SK-N-SH (cell line): ENCODE data around the gene CHSY1. TPM values are rescaled to one million over a fixed set of nuclear protein-coding genes. Genes with fewer than 3 reads are reported as not detected.

ENCODE experiments used
- CTCF ChIA-PET: fragments of 300-600, 350-600 bp; formaldehyde crosslinking; extraction: SDS; loops from one replicate; lab custom pipeline; 2021; lab: Yijun Ruan, JAX
- POLR2A ChIA-PET: fragments of 350-600 bp; sonication (Branson Sonifier 250); formaldehyde crosslinking; extraction: SDS; loops from one replicate; lab custom pipeline; 2020; ENCODE audit warnings: antibody characterized with exemption, inconsistent platforms; lab: Yijun Ruan, JAX
- DNase-seq: peaks from one replicate; pipeline ENCODE4 v3.0.0; 2012
- H2AFZ ChIP-seq: fragments of 200-600 bp; sonication (generic); 2 replicates; pipeline ENCODE4 v1.8.1; 2016; ENCODE audit warnings: antibody characterized with exemption, mild to moderate bottlenecking, low read depth
- H3F3A ChIP-seq: fragments of 200-600 bp; sonication (generic); replicated peaks from 2 replicates; pipeline ENCODE3; 2016; ENCODE audit warnings: antibody characterized with exemption, mild to moderate bottlenecking; ENCODE audit not compliant: insufficient read depth
- H3K27ac ChIP-seq, 2 experiments: fragments of 200-500 bp in 1 of 2; fragments of 200-600 bp in 1 of 2; sonication (Bioruptor generic) in 1 of 2; sonication (generic), shearing (Covaris generic) in 1 of 2; 2 replicates each; pipeline versions ENCODE4 v1.5.1 to v1.6.1; 2014 to 2016; ENCODE audit warnings: low read depth in 2 of 2, inconsistent platforms in 1 of 2, low read length in 1 of 2, mild to moderate bottlenecking in 1 of 2, mixed read lengths in 1 of 2
- H3K27me3 ChIP-seq: fragments of 200-600 bp; sonication (generic), shearing (Covaris generic); 2 replicates; pipeline ENCODE4 v1.6.1; 2016; ENCODE audit warnings: mixed run types; ENCODE audit not compliant: insufficient read depth
- H3K36me3 ChIP-seq, 2 experiments: fragments of 200-500 bp in 1 of 2; fragments of 200-600 bp in 1 of 2; sonication (Bioruptor generic) in 1 of 2; sonication (generic) in 1 of 2; replicated peaks in 1 of 2; 2 replicates each; pipeline versions ENCODE3 to v1.5.1; 2014 to 2016; ENCODE audit warnings: low read length in 1 of 2, mild to moderate bottlenecking in 1 of 2; ENCODE audit not compliant: insufficient read depth in 2 of 2, control insufficient read depth in 1 of 2
- H3K4me1 ChIP-seq, 2 experiments: fragments of 200-500 bp in 1 of 2; fragments of 200-600 bp in 1 of 2; sonication (Bioruptor generic) in 1 of 2; sonication (generic), shearing (Covaris generic) in 1 of 2; 2 replicates each; pipeline versions ENCODE4 v1.5.1 to v1.6.1; 2014 to 2016; ENCODE audit warnings: low read depth in 1 of 2, low read length in 1 of 2, mixed run types in 1 of 2; ENCODE audit not compliant: insufficient read depth in 2 of 2, control insufficient read depth in 1 of 2
- H3K4me2 ChIP-seq: fragments of 200-600 bp; sonication (generic), shearing (Covaris generic); 2 replicates; pipeline ENCODE4 v1.6.1; 2017; ENCODE audit warnings: mixed run types
- H3K4me3 ChIP-seq, 2 experiments: fragments of 200-500 bp in 1 of 2; fragments of 200-600 bp in 1 of 2; sonication (Bioruptor generic) in 1 of 2; sonication (generic), shearing (Covaris generic) in 1 of 2; 2 replicates each; pipeline versions ENCODE4 v1.5.1 to v1.8.1; 2014 to 2016; ENCODE audit warnings: low read depth in 2 of 2, inconsistent platforms in 1 of 2, low read length in 1 of 2, mild to moderate bottlenecking in 1 of 2, mixed read lengths in 1 of 2, moderate library complexity in 1 of 2
- H3K79me2 ChIP-seq: fragments of 200-600 bp; sonication (generic); 2 replicates; pipeline ENCODE4 v1.8.1; 2017; ENCODE audit warnings: mild to moderate bottlenecking; ENCODE audit not compliant: insufficient read depth
- H3K9ac ChIP-seq: fragments of 200-600 bp; sonication (generic); 2 replicates; pipeline ENCODE4 v1.6.1; 2017; ENCODE audit warnings: mixed run types
- H3K9me2 ChIP-seq: fragments of 200-600 bp; sonication (generic); 2 replicates; pipeline ENCODE4 v1.6.1; 2017; ENCODE audit warnings: mixed run types
- H3K9me3 ChIP-seq: fragments of 200-600 bp; sonication (generic); 2 replicates; pipeline ENCODE4 v1.6.1; 2017; ENCODE audit warnings: mixed run types, mild to moderate bottlenecking, moderate library complexity
- H4K20me1 ChIP-seq: fragments of 200-600 bp; sonication (generic); 2 replicates; pipeline ENCODE4 v1.6.1; 2017; ENCODE audit warnings: mild to moderate bottlenecking, mixed run types; ENCODE audit not compliant: insufficient read depth
- CHD2 ChIP-seq: fragments of 150-350 bp; IDR thresholded peaks from 2 replicates; pipeline ENCODE4 v1.6.1; 2018; ENCODE audit warnings: low read length; ENCODE audit not compliant: partially characterized antibody
- EZH2phosphoT487 ChIP-seq: fragments of 200-600 bp; sonication (generic); IDR thresholded peaks from 2 replicates; pipeline ENCODE4 v1.6.1; 2017; ENCODE audit warnings: low read depth, mixed run types, mild to moderate bottlenecking, antibody characterized with exemption, moderate library complexity, borderline replicate concordance
- FOSL2 ChIP-seq: IDR thresholded peaks from 2 replicates; pipeline ENCODE4 v1.4.0; 2012; ENCODE audit warnings: low read depth, mild to moderate bottlenecking, moderate library complexity, borderline replicate concordance
- FOXM1 ChIP-seq: IDR thresholded peaks from 2 replicates; pipeline ENCODE4 v1.4.0; 2012; ENCODE audit warnings: low read depth, mild to moderate bottlenecking
- IRF3 ChIP-seq: fragments of 150-350 bp; IDR thresholded peaks from 2 replicates; pipeline ENCODE4 v1.6.1; 2016; ENCODE audit warnings: mild to moderate bottlenecking, low read depth, low read length
- NRF1 ChIP-seq: IDR thresholded peaks from 2 replicates; pipeline ENCODE4 v1.6.1; 2012; ENCODE audit warnings: low read depth, mild to moderate bottlenecking, low read length
- RCOR1 ChIP-seq: fragments of 150-350 bp; IDR thresholded peaks from 2 replicates; pipeline ENCODE4 v1.6.1; 2017; ENCODE audit warnings: antibody characterized with exemption, low read length
- RXRA ChIP-seq: IDR thresholded peaks from 2 replicates; pipeline ENCODE4 v1.4.0; 2012; ENCODE audit warnings: low read depth, mild to moderate bottlenecking, borderline replicate concordance
- TEAD4 ChIP-seq: IDR thresholded peaks from 2 replicates; pipeline ENCODE4 v1.4.0; 2012; ENCODE audit warnings: mild to moderate bottlenecking, borderline replicate concordance; ENCODE audit not compliant: insufficient read depth
- YY1 ChIP-seq: IDR thresholded peaks from 2 replicates; pipeline ENCODE4 v1.4.0; 2012; ENCODE audit warnings: low read depth, mild to moderate bottlenecking
- WGBS: methylation state at CpG from one replicate; pipeline ENCODE4 v1.1.6; 2017; ENCODE audit warnings: low lambda C conversion rate; 5-methylcytosine and 5-hydroxymethylcytosine counted together
- polyA plus RNA-seq, 3 experiments: library from polyadenylated mRNA; depleted of rRNA; stranded (reverse); fragments of >200 nt; gene quantifications; 2 replicates each; pipeline ENCODE4 v1.2.3, GENCODE V29; 2012
- TF ChIP-seq, protein P1 (sequence below): IDR thresholded peaks from 2 replicates; pipeline ENCODE4 v1.6.1; 2012; ENCODE audit warnings: mild to moderate bottlenecking, low read depth, low read length, moderate library complexity
- TF ChIP-seq, protein P2 (sequence below): fragments of 150-350 bp; IDR thresholded peaks from 2 replicates; pipeline ENCODE4 v1.6.1; 2017; ENCODE audit warnings: antibody characterized with exemption, low read length, low read depth, borderline replicate concordance

The CHSY1 gene
- polyA plus RNA-seq, 1 of the 3 experiments (the other 2 are of a cell fraction), result 15.7 TPM

- Histone ChIP-seq H3K4me2 (no peak overlapping the region; the same call in 1 of the 2 replicates), H3K79me2 (peaks cover 96% of the 10 kb centered on the region), H3K27me3 (no peaks in the 10 kb centered on the region), H3K36me3 (peaks cover 9 to 16% of the 10 kb centered on the region in 2 experiments), H3K4me1 (peaks cover 4 to 19% of the 10 kb centered on the region in 2 experiments; a peak in 2 of 4 replicates), H4K20me1 (peaks cover 81% of the 10 kb centered on the region), H3K9me2 (no peaks in the 10 kb centered on the region), H2AFZ (no peak overlapping the region)
- no peak for TF ChIP-seq CHD2
- no peak for TF ChIP-seq RXRA
- no peak for TF ChIP-seq FOXM1
- no peak for TF ChIP-seq EZH2phosphoT487
- no peak for TF ChIP-seq RCOR1
- no peak for TF ChIP-seq YY1
- no peak for TF ChIP-seq NRF1
- TF ChIP-seq, protein P1, sequence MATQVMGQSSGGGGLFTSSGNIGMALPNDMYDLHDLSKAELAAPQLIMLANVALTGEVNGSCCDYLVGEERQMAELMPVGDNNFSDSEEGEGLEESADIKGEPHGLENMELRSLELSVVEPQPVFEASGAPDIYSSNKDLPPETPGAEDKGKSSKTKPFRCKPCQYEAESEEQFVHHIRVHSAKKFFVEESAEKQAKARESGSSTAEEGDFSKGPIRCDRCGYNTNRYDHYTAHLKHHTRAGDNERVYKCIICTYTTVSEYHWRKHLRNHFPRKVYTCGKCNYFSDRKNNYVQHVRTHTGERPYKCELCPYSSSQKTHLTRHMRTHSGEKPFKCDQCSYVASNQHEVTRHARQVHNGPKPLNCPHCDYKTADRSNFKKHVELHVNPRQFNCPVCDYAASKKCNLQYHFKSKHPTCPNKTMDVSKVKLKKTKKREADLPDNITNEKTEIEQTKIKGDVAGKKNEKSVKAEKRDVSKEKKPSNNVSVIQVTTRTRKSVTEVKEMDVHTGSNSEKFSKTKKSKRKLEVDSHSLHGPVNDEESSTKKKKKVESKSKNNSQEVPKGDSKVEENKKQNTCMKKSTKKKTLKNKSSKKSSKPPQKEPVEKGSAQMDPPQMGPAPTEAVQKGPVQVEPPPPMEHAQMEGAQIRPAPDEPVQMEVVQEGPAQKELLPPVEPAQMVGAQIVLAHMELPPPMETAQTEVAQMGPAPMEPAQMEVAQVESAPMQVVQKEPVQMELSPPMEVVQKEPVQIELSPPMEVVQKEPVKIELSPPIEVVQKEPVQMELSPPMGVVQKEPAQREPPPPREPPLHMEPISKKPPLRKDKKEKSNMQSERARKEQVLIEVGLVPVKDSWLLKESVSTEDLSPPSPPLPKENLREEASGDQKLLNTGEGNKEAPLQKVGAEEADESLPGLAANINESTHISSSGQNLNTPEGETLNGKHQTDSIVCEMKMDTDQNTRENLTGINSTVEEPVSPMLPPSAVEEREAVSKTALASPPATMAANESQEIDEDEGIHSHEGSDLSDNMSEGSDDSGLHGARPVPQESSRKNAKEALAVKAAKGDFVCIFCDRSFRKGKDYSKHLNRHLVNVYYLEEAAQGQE, result no peak
- TF ChIP-seq, protein P2, sequence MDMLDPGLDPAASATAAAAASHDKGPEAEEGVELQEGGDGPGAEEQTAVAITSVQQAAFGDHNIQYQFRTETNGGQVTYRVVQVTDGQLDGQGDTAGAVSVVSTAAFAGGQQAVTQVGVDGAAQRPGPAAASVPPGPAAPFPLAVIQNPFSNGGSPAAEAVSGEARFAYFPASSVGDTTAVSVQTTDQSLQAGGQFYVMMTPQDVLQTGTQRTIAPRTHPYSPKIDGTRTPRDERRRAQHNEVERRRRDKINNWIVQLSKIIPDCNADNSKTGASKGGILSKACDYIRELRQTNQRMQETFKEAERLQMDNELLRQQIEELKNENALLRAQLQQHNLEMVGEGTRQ, result no peak
- no peak for TF ChIP-seq TEAD4
- TF ChIP-seq FOSL2, result no peak
- no peak for TF ChIP-seq IRF3
- TF ChIP-seq, all 33 proteins: peak for 0
- H3K9me3 ChIP-seq, result no peaks in the 10 kb centered on the region
- H3K27ac ChIP-seq, result peak overlapping the region in 1 of 2 experiments; percentile 23; a peak in 2 of 4 replicates
- H3F3A ChIP-seq, result no peaks in the 10 kb centered on the region
- no peak overlapping the region for H3K4me3 ChIP-seq
- 68% methylated on average over 4 of the region's 4 CpGs for WGBS
- CTCF ChIA-PET, result interaction anchor here (0.7 to 1.6 kb wide), 3 partner anchors 13 to 26 kb away, joined by 3 to 5 read pairs (median 3); no protein-coding TSS in a partner anchor
- DNase-seq, result no peak
- H3K9ac ChIP-seq, result no peak overlapping the region
- POLR2A ChIA-PET, result interaction anchor here (1.1 kb wide), 1 partner anchor 30 kb away, joined by 3 read pairs; the partner anchor contains the start of gene CHSY1
These were observed 29.9 kb downstream of the CHSY1 start for GRCh38 chr15:101221902-101222301.
